ENCODE measurements around the gene ENOSF1. TPM values are rescaled to one million over a fixed set of nuclear protein-coding genes. Genes with fewer than 3 reads are reported as not detected.

The ENOSF1 gene
- total and polyA plus RNA-seq, 10 of the 15 experiments (the other 5 are each of a cell fraction or from before 2014, with no cell fraction given): 12.5 to 43.3 (median 29.5) TPM

- DNase-seq (ENCODE audit: low read depth, low spot score) (no peak), FAIRE-seq (no peak), ATAC-seq (peak; percentile 53)
- Histone ChIP-seq H3K27ac (ENCODE audit: control insufficient read depth, insufficient read depth) (no peak overlapping the region), H3K9ac (ENCODE audit: control insufficient read depth, insufficient read depth, low read length) (no peak overlapping the region), H3K27me3 (replicated peaks in 1 of 2; ENCODE audit: control insufficient read depth in 2 of 2, insufficient read depth in 2 of 2, low read length in 1 of 2) (no peaks in the 10 kb centered on the region), H3K4me1 (ENCODE audit: control insufficient read depth, insufficient read depth, low read length) (no peaks in the 10 kb centered on the region), H3K4me2 (ENCODE audit: control insufficient read depth, insufficient read depth) (no peak overlapping the region), H2AFZ (ENCODE audit: control insufficient read depth, low read depth, low read length) (no peak overlapping the region), H3K79me2 (ENCODE audit: control insufficient read depth, insufficient read depth, low read length) (no peaks in the 10 kb centered on the region), H4K20me1 (ENCODE audit: control insufficient read depth, insufficient read depth) (no peaks in the 10 kb centered on the region; the same call in 1 of the 2 replicates), H3K4me3 (no peak overlapping the region), H3K9me3 (replicated peaks; ENCODE audit: control insufficient read depth, insufficient read depth, low read length) (no peaks in the 10 kb centered on the region), H3K36me3 (ENCODE audit: control insufficient read depth in 2 of 2, insufficient read depth in 2 of 2, low read length in 1 of 2) (peaks cover 0 to 6% of the 10 kb centered on the region in 2 experiments; a peak in 1 of 4 replicates)
- intact Hi-C loops (cut with micrococcal nuclease; ENCODE audit: unreplicated experiment) (no loop called here), in situ Hi-C loops (cut with MboI) (no loop called here)
- BruUV-seq (replicated peaks): no TSS peak
- WGBS (ENCODE audit: insufficient coverage, insufficient replicate concordance, low lambda C conversion rate, missing lambda C conversion rate): 97% methylated on average over 11 of the region's 11 CpGs
- no peak for TF ChIP-seq CEBPB (IDR thresholded peaks at IDR 0.05; ENCODE audit: borderline replicate concordance in 1 of 2, low read depth in 2 of 2, low read length in 2 of 2)
- no peak for TF ChIP-seq EED (IDR thresholded peaks at IDR 0.05; ENCODE audit: low read depth)
- TF ChIP-seq PAX5 (IDR thresholded peaks at IDR 0.05; ENCODE audit: borderline replicate concordance, low read depth, low read length): no peak
- TF ChIP-seq POLR2A (IDR thresholded peaks at IDR 0.05; ENCODE audit: low read depth, low read length): peak; percentile 34
- TF ChIP-seq, protein P1, sequence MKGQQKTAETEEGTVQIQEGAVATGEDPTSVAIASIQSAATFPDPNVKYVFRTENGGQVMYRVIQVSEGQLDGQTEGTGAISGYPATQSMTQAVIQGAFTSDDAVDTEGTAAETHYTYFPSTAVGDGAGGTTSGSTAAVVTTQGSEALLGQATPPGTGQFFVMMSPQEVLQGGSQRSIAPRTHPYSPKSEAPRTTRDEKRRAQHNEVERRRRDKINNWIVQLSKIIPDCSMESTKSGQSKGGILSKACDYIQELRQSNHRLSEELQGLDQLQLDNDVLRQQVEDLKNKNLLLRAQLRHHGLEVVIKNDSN (IDR thresholded peaks at IDR 0.05; ENCODE audit: borderline replicate concordance, extremely low read length, insufficient read depth, low read depth, low read length): no peak
- TF ChIP-seq HDAC6 (IDR thresholded peaks at IDR 0.05; ENCODE audit: unreplicated experiment): no peak
- TF ChIP-seq ZNF384 (IDR thresholded peaks at IDR 0.05; ENCODE audit: borderline replicate concordance, low read depth, low read length): no peak
- TF ChIP-seq, protein P2, sequence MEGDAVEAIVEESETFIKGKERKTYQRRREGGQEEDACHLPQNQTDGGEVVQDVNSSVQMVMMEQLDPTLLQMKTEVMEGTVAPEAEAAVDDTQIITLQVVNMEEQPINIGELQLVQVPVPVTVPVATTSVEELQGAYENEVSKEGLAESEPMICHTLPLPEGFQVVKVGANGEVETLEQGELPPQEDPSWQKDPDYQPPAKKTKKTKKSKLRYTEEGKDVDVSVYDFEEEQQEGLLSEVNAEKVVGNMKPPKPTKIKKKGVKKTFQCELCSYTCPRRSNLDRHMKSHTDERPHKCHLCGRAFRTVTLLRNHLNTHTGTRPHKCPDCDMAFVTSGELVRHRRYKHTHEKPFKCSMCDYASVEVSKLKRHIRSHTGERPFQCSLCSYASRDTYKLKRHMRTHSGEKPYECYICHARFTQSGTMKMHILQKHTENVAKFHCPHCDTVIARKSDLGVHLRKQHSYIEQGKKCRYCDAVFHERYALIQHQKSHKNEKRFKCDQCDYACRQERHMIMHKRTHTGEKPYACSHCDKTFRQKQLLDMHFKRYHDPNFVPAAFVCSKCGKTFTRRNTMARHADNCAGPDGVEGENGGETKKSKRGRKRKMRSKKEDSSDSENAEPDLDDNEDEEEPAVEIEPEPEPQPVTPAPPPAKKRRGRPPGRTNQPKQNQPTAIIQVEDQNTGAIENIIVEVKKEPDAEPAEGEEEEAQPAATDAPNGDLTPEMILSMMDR (IDR thresholded peaks at IDR 0.05 in 2 of 3, conservative IDR thresholded peaks at IDR 0.05 in 1 of 3; ENCODE audit: control insufficient read depth in 2 of 3, extremely low read depth in 1 of 3, insufficient read depth in 1 of 3, low read depth in 3 of 3, low read length in 3 of 3): no peak
- ChIA-PET RAD21 (ENCODE audit: unreplicated experiment) (no interaction called here), SMC1A (ENCODE audit: uncharacterized antibody, unreplicated experiment) (interaction anchor here (0.6 to 1.4 kb wide), 3 partner anchors 28 to 152 kb away, joined by 3 read pairs; no protein-coding TSS in a partner anchor), CTCF (interaction anchor here (3.3 kb wide), 1 partner anchor 62 kb away, joined by 13 read pairs; no protein-coding TSS in a partner anchor), POLR2A (interaction anchor here (0.5 kb wide), 1 partner anchor 991 kb away, joined by 3 read pairs; no protein-coding TSS in a partner anchor)
These were observed 25.9 kb downstream of the ENOSF1 start for GRCh38 chr18:686339-687111.

Measured in GM12878 (cell line).